GM23248 (cell line): ENCODE measurements around the gene CD86.

Experiments used
- EZH2 ChIP-seq: fragments of 200-600 bp; sonication (generic); IDR thresholded peaks from 2 replicates; pipeline ENCODE4 v1.6.1; 2018; ENCODE audit warnings: antibody characterized with exemption, mild to moderate bottlenecking; ENCODE audit not compliant: insufficient read depth, poor library complexity, severe bottlenecking
- EZH2phosphoT487 ChIP-seq: fragments of 200-600 bp; sonication (generic); IDR thresholded peaks from 2 replicates; pipeline ENCODE4 v1.6.1; 2018; ENCODE audit warnings: antibody characterized with exemption, moderate library complexity, mild to moderate bottlenecking, low read depth; ENCODE audit not compliant: insufficient read depth

GRCh38 chr3:122024800-122025199, 30.4 kb upstream of the CD86 start:
- no peak for TF ChIP-seq EZH2
- no peak for TF ChIP-seq EZH2phosphoT487
